GM21723 (cell line): ENCODE measurements around the gene PLTP.

Source experiments
- ATAC-seq: cut with Tn5 transposase; IDR thresholded peaks from one replicate; pipeline ENCODE4 v1.9.1; 2021; ENCODE audit warnings: mild to moderate bottlenecking, moderate library complexity; ENCODE audit not compliant: unreplicated experiment

Gene PLTP

GRCh38 chr20:45921337-45922189 lies 9.6 kb upstream of the PLTP start:
- no peak for ATAC-seq

GRCh38 chr20:45920462-45921336 lies 8.7 kb upstream of the PLTP start:
- ATAC-seq: no peak

GRCh38 chr20:45919542-45920399 lies 7.8 kb upstream of the PLTP start:
- no peak for ATAC-seq

- no peak for ATAC-seq
These were observed 7.0 kb upstream of the PLTP start for GRCh38 chr20:45918779-45919537.

GRCh38 chr20:45918182-45918737 lies 6.3 kb upstream of the PLTP start:
- no peak for ATAC-seq

- no peak for ATAC-seq
These were observed 5.8 kb upstream of the PLTP start for GRCh38 chr20:45917790-45918141.

GRCh38 chr20:45913116-45913515 lies 1.2 kb upstream of the PLTP start:
- ATAC-seq: no peak

- no peak for ATAC-seq
These were observed 358 bp upstream of the PLTP start for GRCh38 chr20:45912344-45912682.

GRCh38 chr20:45910670-45911485 lies 1.1 kb downstream of the PLTP start:
- ATAC-seq: peak; percentile 90

GRCh38 chr20:45909817-45910669 lies 1.9 kb downstream of the PLTP start:
- ATAC-seq: no peak

GRCh38 chr20:45909336-45909808 lies 2.6 kb downstream of the PLTP start:
- no peak for ATAC-seq

GRCh38 chr20:45908084-45908483 lies 3.9 kb downstream of the PLTP start:
- no peak for ATAC-seq

- no peak for ATAC-seq
These were observed 4.6 kb downstream of the PLTP start for GRCh38 chr20:45907219-45907948.

GRCh38 chr20:45905505-45906079 lies 6.4 kb downstream of the PLTP start:
- ATAC-seq: no peak

GRCh38 chr20:45904583-45905504 lies 7.1 kb downstream of the PLTP start:
- ATAC-seq: no peak

GRCh38 chr20:45902199-45902701 lies 9.7 kb downstream of the PLTP start:
- no peak for ATAC-seq
